ENCODE results near the gene SERP2.

Gene SERP2

DNA sequence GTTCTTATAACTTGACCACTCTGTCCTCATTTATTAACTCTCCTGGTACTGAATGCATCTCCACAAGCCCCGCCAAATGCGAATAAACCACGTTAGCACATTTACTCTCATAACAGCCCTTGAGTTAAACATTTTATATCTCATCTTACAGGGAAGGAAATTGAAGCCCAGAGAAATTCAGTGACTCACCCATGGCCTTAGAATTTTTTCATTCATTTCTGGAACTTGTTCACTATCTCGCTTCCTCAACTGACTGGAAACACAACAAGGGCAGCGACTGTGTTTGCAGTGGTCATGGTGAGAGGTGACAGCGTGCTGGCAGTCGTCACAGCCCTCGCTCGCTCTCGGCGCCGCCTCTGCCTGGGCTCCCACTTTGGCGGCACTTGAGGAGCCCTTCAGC is 39.5 kb downstream of the SERP2 start:
- DNase-seq (ENCODE audit: low read depth), result no peak

DNA sequence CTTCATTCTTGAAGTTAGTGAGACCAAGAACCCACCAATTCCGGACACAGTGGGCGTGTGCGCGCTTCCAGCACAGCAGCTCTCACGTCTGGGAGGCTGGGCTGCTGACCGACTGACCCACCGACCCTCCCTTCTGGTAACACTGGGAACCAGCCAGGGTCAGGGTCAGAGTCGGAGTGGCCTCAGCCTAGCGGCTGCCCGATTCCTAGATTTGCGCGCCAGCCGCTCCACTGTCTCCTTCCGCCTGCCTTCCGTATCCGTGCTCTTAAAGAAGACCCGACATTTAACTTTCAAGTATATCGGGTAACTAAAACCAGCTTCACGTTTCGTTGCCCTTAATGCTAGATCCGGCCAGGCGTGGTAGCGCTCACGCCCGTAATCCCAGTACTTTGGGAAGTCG is 41.1 kb downstream of the SERP2 start:
- DNase-seq (ENCODE audit: low read depth), result no peak

DNA sequence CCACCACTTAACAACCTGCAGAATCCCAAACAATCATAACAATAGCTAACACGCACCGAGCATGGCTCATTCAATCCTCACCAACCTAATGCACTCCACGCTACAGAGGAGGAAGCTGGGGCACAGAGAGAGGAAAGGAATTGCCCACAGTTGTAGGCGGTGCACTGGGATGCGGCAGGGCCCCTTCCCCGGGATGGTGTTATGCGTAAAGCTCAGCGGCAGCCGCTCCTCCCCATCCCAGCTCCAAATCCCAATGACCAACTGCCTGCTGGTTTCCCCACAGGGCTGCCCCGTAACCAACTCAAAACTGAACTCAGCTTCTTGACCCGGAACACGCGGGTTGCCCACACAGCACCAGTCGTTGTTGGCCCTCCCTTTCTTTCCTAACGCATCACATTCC is 42.2 kb downstream of the SERP2 start:
- no peak for DNase-seq (ENCODE audit: low read depth)

DNA sequence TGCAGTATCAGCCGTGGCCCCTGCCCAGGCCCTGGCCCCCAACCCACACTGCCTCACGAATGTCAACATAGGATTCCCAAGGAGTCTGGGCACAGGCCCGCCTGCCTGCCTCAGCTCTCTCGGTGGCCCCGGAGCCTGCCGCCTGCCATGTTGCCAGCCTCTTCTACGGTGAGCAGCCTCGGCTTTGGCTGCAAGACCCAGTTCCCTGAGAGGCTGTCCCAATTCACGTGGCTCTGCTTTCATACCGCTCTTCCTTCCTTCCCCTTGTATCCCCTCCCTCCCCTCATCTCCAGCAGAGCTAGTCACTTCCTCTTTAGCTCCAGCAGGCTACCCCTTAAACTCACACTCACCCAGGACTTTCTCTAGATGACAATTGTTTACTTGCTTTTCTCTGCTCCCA is 42.7 kb downstream of the SERP2 start:
- no peak for DNase-seq (ENCODE audit: low read depth)

DNA sequence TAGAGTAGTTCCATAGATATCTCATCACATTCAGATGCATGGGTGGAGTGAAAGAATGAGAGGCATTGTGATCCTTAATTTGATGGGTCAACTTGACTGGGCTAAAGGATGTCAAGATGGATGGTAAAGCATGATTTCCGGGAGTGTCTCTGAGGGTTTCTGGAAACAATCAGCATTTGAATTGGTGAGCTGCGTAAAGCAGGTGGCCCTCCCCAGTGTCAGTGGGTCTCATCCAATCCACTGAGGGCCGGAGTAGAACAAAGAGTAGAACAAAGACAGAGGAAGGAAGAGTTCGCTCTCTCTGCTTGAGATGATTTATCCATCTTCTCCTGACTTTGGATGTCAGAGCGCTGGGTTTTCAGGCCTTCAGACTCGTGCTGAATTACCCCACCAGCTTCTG is 43.1 kb downstream of the SERP2 start:
- DNase-seq (ENCODE audit: low read depth), result no peak

DNA sequence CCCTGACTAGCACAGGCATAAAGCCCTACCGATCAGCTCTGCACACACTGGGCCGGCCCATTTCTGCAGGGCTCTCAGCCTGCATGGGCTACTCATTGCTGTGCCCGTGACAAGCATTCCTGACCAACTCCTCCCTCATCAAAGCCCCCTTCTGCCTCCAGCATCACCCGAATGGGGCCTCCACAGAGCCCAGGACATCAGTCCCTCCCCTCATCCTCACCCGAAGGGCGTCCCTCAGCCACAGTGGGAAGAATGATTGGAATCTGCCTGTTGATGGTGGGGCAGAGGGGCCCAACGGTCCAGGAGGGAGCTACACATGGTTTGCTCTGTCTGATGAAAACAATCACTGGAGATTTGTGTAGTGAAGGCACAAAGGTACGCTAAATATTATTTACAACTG is 43.8 kb downstream of the SERP2 start:
- no peak for DNase-seq (ENCODE audit: low read depth)

DNA sequence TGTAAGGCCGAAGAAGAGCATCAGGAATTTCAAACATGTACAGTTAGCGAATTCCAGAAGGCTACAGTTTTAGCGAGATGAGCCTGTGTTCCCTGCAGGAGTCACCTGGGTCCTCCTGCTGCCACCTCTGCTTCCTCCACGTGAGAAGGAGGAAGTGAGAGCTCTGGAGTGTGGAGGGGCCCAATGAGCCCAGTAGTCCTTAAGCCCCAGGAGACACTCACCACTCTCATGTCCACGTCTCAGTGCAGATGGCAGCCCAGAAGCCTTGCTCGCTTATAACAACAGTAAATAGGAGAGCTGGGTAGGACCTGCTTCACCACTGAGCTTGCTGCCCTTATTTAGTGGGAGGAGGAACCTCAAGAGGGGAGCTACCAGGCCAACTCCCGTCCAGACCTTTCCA is 44.3 kb downstream of the SERP2 start:
- no peak for DNase-seq (ENCODE audit: low read depth)

DNA sequence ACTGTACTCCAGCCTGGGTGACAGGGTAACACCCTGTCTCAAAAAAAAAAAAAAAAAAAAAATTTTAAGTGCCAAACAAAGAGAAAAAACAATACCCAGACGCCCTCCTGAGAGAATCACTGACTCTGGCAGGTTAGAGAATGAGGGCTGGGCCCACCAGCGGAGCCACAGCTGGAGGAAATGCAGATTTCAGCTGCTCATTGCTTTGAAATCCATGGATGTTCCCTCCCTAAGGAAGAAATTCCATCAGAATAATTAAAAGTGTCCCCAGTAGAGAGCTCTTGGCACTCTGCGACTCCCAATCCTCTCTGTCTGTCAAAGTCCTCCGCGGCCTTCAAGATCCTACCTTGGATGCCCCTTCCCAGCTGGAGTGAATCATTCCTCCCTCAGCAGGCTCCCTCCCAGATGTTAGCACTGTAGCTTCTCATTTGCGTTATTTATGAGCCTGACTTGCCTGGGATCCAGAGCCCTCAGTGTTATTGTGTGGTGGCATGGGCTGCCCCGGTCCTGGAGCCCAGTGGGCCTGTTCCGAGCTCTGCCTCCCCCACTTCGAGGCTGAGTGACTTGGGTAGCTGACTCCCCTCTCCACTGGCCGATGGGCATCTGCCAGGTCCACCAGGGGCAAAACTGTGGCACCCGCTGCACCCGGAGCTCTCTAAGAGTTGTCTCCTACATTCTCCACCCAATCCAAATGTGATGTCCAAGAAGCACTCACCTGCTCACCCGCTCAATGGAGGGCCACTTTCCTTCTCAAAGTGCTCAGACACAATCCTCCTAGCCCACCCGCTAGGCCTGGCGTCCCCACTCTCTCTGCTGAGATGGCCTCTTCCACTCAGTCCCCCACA is 47.0 kb downstream of the SERP2 start:
- no peak for DNase-seq (ENCODE audit: low read depth)

DNA sequence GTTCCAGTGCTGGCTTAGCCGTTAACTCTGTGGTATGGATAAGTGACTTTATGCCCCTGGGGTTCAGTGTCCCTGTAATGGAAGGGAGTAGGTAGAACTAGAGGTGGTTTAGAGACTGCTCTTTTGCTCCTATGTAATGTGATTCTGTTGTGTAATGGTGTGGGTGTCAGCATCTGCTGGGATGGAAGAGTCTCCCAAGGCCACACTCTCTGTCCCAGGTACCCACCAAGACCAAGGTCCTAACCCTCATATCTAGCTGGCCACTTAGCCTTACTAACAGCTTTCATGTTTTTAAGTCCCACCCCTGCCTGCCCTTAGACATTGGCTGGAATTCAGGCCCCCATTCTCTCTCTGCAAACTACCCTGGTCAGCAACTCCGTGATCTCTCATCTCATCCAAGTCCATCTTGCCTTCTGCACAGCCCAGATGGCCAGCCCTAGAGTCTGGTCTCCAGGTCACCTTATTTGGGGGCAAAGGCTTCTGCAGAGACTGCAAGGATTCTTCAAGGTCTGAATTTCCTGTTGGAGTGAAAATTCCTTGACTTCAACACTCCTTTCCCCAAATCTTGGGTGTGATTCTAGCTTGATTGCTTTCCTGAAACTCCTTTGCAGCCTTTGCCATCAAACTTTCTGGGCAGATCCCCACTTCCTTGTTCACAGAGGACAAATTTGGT is 48.4 kb downstream of the SERP2 start:
- DNase-seq (ENCODE audit: low read depth), result no peak

DNA sequence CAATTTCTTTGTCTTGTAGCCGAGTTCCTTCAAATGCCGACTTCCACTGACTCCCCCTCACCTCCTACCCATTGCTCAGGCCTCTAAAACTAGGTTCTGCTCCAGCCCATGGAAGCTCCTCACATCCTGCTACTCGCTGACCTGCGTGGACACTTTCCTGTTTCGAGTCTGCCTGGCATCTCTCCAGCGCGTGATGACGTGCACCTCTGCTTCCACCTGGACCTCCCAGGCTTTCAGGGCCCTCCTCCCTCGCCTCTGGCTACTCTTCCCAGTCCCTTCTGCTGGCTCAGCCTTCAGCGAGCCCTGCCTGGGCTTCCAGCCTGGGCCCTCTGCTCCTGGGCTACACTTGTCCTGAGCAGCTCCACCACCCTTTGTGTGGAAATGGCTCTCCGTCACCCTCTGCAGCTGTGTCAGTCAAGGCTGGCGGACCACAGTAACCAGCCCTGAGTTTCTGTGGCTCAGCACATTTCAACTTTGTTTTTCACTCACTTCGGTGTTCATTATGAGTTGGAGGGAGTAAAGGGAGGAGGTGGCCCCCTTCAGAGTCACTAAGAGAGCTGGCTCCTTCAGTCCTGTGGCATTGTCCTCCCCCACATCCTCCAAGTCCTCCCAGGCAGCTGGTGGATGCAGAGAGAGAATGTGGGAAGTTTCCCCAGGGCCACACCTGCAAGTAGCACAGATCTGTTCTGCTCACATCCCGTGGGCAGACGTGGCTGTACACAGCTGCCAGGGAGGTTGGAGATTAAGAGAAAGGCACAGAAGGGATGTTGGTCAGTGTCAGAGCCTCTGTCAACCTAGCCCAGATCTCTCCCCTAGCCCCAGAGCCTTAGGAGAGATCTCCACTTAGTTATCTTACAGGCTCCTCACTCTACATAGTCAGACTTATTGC is 49.4 kb downstream of the SERP2 start:
- no peak for DNase-seq (ENCODE audit: low read depth)

DNA sequence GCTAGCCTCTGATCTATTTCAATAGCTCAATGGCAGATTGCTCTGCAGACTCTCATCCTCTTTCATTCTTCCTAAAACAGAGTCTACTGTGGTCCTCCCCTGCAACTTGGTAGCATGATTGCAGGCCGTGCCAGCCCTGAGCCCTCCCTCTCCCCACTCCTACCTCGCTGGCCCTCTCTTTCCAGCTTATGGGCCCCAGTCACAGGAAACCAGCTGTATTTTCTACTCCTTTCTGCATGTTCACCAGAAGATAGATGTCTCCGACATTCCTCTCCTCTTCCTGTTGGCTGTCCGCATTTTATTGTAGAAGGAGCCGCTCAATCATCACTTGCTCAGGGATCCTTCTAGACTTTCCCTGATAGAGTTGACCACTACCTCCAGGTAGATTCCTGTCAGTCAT is 50.2 kb downstream of the SERP2 start:
- no peak for DNase-seq (ENCODE audit: low read depth)

DNA sequence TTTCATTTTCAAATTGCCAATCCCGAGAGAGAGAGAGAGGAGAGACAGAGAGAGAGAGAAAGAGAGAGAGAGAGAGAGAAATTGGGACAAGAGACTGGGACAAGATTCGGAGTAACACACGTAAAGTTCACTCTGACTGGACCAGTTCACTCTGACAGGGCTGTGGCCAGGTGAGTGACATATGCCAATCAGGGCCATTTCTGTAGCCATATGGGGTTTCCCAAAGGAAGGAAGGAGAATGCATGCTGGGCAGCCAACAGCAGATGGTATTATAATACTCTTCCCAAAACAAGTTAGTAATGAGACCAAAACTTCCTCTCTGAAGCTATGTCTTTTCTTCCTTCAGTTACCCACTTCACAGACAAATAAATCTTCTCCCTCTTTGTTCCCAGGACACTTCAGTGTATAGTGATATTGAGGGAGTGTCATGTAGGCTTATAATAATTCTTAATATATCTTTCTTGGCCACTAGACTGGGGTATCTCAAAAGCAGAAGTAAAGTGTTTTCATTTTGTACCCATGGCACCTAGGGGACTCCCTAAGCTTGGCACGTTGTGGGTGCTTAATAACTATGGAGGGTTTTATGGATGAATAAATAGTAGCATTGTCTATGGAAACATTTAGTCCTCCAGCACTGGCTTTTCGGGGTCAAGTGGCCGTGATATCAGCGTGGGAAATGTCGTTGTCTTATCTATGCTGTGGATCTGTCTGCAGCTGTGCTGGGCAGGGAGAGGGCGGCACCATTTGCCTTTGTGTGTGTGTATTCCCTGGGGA is 51.6 kb downstream of the SERP2 start:
- DNase-seq (ENCODE audit: low read depth), result no peak

DNA sequence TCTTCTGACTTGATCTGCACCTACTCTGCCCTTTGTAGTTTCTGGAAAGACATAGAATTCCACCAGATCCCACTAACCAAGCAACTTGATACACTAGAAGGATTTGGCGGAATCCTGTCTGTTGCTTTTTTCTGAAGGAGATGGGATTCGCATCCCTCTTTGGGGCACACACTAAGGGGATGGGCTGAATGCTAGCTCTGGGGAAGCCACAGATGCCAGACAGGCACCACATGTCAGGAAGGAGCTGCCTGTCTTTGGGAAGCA is 52.1 kb downstream of the SERP2 start:
- no peak for DNase-seq (ENCODE audit: low read depth)

DNA sequence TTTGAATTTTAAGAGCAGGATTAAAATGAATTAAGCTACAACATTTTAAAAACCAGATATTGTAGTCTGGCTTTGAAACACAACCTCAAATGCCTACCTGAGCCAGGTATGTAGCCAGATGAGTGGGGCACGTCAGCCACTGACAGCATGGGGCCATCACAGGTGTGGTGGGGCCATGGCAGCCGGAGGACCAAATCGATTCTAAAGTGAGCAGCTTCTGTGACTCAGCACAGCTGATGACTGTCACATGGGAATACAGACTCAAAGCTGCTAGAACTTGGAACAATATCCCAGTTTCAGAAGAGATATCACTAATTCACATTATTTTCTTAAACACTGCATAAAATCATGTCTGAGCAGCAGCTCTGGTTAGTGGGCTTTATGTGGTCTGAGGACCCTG is 52.8 kb downstream of the SERP2 start:
- DNase-seq (ENCODE audit: low read depth), result no peak

DNA sequence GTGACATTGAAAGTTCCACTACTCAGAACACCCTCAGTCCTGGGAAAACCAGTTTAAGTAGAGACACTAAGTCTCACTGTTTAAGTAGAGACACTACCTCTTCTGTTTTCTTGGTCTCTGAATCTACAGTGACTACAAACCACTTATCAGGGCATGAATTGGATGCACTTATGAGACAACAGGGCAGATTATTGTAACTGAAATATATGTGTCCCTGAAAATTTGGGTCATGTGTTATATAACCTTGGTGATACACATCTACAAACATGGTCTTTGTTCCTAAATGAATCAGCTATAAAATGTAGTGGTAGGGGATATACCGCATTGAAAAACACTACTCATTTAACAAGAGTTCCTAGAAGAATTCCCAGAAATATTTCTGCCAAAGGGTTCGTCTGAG is 55.7 kb downstream of the SERP2 start:
- no peak for DNase-seq (ENCODE audit: low read depth)

DNA sequence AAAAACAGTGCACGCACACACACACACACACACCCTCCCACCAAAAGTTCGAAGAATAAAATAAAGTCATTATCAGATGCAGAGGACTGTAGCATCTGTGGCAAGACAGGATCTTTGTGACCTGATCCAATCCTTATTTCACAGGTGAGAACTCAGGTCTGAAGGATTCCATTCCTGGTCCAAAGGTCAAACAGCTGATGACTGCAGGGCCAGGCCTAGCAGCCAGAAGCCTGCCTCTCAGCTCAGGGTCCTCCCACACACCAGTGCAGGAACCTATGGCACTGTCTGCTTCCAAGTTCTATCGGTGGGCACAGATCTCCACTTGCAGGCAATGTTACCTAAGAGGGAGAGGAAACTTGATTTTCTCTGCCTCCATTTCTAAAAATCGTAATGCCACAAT is 57.5 kb downstream of the SERP2 start:
- DNase-seq (ENCODE audit: low read depth), result no peak

DNA sequence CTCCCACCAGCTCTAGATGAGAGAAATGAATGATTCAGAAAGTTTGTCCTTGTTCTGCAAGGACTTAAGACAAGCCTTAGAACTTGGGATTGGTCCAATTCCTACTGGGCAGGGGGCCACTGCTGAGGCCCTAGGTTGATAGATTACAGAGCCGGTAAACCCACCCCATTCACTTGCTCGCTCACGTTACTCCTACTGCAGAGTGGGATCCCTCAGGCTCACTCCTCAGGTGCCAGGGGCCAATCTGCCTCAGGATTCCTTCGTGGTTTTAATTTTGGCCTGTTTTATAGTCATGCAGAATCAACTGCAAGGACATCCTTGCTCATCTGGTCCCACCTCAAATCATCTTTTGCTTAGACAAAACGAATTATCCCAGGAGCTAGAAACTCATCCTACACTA is 59.0 kb downstream of the SERP2 start:
- DNase-seq (ENCODE audit: low read depth), result no peak

DNA sequence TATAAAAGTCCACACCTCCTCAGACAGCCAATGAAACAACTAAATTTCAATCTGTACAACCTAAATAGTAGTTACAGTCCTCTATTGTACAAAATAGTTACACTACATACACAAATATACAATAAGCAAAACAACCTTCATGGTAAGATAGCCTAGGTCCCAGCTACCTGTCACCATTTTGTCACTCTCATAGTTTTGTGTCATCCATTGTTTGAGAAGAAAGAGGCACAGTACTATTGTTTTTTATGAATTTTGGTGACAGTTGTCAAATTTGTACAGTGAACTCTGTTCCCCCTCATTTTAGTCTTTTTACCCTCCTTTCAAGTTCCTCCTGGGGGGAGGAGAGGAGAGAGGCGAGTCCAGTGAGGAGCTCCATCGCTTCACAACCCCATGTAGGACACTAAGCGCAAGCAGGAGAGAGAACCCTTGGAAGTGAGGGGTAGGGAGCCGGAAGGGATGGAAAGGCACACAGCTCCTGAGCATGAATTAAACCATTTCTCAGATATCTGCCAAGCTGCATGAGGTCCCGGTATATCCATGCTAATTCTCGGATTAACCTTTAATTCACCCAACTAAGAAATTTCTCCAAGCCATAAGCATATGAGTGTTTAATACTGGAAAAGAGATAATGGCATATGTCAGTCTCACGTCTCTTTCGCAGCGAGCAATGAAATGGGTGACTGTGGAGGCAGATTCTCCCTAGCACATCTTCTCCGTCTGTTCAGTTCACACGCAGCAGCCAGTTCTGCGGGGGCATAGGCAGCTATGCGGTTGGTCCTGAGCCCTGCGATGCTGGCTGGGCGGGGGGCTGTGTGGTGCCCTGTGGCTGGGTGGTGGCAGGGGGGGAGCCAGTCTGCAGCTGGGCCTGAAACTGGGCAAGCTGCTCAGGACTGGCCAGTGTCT is 60.5 kb downstream of the SERP2 start:
- DNase-seq (ENCODE audit: low read depth), result no peak

DNA sequence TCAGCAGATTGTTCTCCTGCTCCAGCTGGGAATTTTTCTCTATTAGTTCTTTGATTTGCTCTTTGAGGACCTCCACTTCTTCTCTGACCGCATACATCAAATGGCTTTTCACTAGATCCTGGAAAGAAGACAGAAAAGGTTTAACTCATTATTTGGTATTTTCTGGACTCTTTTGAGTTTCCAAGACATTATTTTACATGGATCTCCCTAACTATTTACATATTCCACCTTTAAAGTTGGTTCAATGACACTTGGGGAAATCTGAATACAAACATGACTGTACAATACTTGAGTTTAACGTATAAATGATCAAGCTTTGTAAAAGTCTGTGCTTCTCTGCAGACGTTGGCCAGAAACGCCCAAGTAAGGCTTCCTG is 61.1 kb downstream of the SERP2 start:
- DNase-seq (ENCODE audit: low read depth), result no peak

DNA sequence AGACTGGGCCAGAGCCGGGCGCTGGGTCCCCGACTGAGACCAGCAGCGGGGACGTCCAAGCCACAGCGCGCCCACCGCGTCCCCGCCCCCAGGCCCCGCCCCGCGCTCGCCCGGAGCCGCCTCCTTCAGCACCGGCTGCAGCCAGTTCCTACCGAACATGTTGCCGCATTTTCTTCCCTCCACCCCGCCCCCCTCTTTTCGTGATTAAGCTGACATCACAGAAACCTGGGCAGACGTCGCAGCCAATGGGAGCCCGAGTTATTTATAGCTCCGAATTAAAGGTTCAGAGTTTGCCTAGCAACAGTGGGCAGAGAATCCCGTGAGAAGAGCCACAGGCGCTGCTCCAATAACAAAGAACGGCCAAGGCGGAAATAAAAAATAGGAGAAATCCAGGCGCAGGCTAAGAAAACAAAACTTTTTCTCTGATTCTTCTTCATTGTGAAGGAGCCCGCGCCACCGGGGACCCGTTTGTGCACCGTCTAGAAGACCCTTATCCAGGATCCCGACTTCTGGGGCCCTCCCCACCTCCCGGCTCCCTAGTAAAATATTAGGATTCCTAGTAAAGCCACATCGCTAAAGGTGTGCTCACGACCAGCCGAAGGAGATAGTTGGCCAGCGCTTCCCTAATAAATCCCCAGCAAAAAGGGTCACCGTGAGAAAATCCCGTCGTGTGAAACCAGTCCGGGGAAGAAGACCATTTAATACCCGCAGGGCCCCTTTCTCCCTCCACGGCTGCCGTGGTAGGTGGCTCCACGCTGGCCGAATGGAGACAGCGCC is 61.7 kb downstream of the SERP2 start:
- peak; percentile 78 for DNase-seq (ENCODE audit: low read depth)

All from activated T-cell treated with anti-CD3 and anti-CD28 coated beads for 1 hour (primary cell).